NT2/D1 (cell line): ENCODE results near the gene AP3B2.

Source experiments
- SUZ12 ChIP-seq: IDR thresholded peaks from 2 replicates; pipeline ENCODE4 v1.6.1; 2011; ENCODE audit not compliant: insufficient read length, insufficient read depth; ENCODE audit errors: extremely low read depth
- YY1 ChIP-seq: IDR thresholded peaks from 2 replicates; pipeline ENCODE4 v1.6.1; 2011; ENCODE audit not compliant: insufficient read length, insufficient read depth
- ZNF274 ChIP-seq: IDR thresholded peaks from 2 replicates; pipeline ENCODE4 v1.6.1; 2011; ENCODE audit warnings: mild to moderate bottlenecking, low read depth, low read length

GRCh38 chr15:82624008-82624407 lies 85.7 kb downstream of the AP3B2 start:
- TF ChIP-seq ZNF274 = no peak
- no peak for TF ChIP-seq SUZ12
- no peak for TF ChIP-seq YY1
